Right lobe of liver (tissue), 4 donors: ENCODE data around the gene DNMBP.

Experiments
- CTCF ChIP-seq, 4 donors: fragments of 200-600 bp in 3 of 4; fragments of 450-650 bp in 1 of 4; IDR thresholded peaks; one replicate each; pipeline versions ENCODE4 v1.5.1 to v1.8.0; 2016 to 2022; ENCODE audit warnings: antibody characterized with exemption in 4 of 4, mild to moderate bottlenecking in 2 of 4
- POLR2A ChIP-seq: fragments of 450-650 bp; IDR thresholded peaks from one replicate; pipeline ENCODE4 v1.6.1; 2017; ENCODE audit warnings: antibody characterized with exemption, mild to moderate bottlenecking
- donor health status: DM: no; HTN: no; CAD: no.
- donor health status: DM: no; HTN: no; CAD: no.
- donor health status: DM: no; HTN: yes; CAD: no.

- TF ChIP-seq CTCF (IDR thresholded peaks at IDR 0.05) (no peak), POLR2A (no peak)
These were observed 94.3 kb downstream of the DNMBP start for GRCh38 chr10:99915414-99915813.
